NCI-H2171 (cell line): ENCODE data around the gene IL34.
"Not testable (repeated sequence)": the region's sequence is repeated elsewhere in the genome, so short reads cannot be mapped to it uniquely, and the experiment has no call there.

Source experiments
- DNase-seq: peaks from one replicate; lab custom pipeline; 2025; lab: John Stamatoyannopoulos, UW

Gene IL34

GRCh38 chr16:70646260-70647241 is at the start of gene IL34:
IL34 (plus strand) TSS chr16:70646559; CDS start chr16:70646948, 389 bp downstream.
- peak; percentile 29 for DNase-seq

- DNase-seq, result no peak
These were observed 49.1 kb upstream of the IL34 start for GRCh38 chr16:70597135-70597835.

- DNase-seq, result no peak
These were observed 47.3 kb upstream of the IL34 start for GRCh38 chr16:70598937-70599503.

- no peak for DNase-seq
These were observed 45.6 kb upstream of the IL34 start for GRCh38 chr16:70600730-70601129.

- no peak for DNase-seq
These were observed 44.5 kb upstream of the IL34 start for GRCh38 chr16:70601576-70602575.

- DNase-seq, result no peak
These were observed 43.5 kb upstream of the IL34 start for GRCh38 chr16:70602831-70603230.

GRCh38 chr16:70604407-70605282 is 41.7 kb upstream of the IL34 start:
- no peak for DNase-seq

GRCh38 chr16:70605283-70605657 is 41.1 kb upstream of the IL34 start:
- DNase-seq, result no peak

GRCh38 chr16:70608521-70608920 is 37.8 kb upstream of the IL34 start:
- DNase-seq, result no peak

- DNase-seq, result no peak
These were observed 35.8 kb upstream of the IL34 start for GRCh38 chr16:70610273-70611223.

GRCh38 chr16:70611224-70611598 is 35.1 kb upstream of the IL34 start:
- DNase-seq, result no peak

- no peak for DNase-seq
These were observed 34.5 kb upstream of the IL34 start for GRCh38 chr16:70611785-70612303.

GRCh38 chr16:70612931-70613330 is 33.4 kb upstream of the IL34 start:
- DNase-seq, result no peak

- DNase-seq, result no peak
These were observed 32.0 kb upstream of the IL34 start for GRCh38 chr16:70614208-70614951.

- no peak for DNase-seq
These were observed 30.4 kb upstream of the IL34 start for GRCh38 chr16:70615945-70616344.

- DNase-seq, result not testable (repeated sequence)
These were observed 24.5 kb upstream of the IL34 start for GRCh38 chr16:70621864-70622263.

GRCh38 chr16:70627696-70628095 is 18.7 kb upstream of the IL34 start:
- no peak for DNase-seq

GRCh38 chr16:70630960-70631745 is 15.2 kb upstream of the IL34 start:
- no peak for DNase-seq
